Upper lobe of left lung (tissue), 4 donors: ENCODE results near the gene PPTC7.
"Not testable (repeated sequence)": the region's sequence is repeated elsewhere in the genome, so short reads cannot be mapped to it uniquely, and the experiment has no call there.

Source experiments
- EP300 ChIP-seq, 4 donors: sonication (generic); formaldehyde crosslinking; IDR thresholded peaks; one replicate each; pipeline ENCODE4 v1.5.1; 2017; ENCODE audit warnings: antibody characterized with exemption in 4 of 4, control low read depth in 2 of 4
- POLR2A ChIP-seq, 4 donors: fragments of 450-650 bp; IDR thresholded peaks; one replicate each; pipeline ENCODE4 v1.5.1; 2016 to 2017; ENCODE audit warnings: antibody characterized with exemption in 4 of 4, mild to moderate bottlenecking in 2 of 4
- POLR2AphosphoS5 ChIP-seq, 2 donors: sonication (generic); formaldehyde crosslinking; IDR thresholded peaks; one replicate each; pipeline ENCODE4 v1.5.1; 2017; ENCODE audit warnings: antibody characterized with exemption in 2 of 2
- TF ChIP-seq, protein P1 (sequence below), 6 experiments: fragments of 450-650 bp in 4 of 6; fragments of 200-600 bp in 2 of 6; sonication (generic) in 2 of 6; IDR thresholded peaks; one replicate each; pipeline ENCODE4 v1.5.1; 2016 to 2019; ENCODE audit warnings: antibody characterized with exemption in 6 of 6

DNA sequence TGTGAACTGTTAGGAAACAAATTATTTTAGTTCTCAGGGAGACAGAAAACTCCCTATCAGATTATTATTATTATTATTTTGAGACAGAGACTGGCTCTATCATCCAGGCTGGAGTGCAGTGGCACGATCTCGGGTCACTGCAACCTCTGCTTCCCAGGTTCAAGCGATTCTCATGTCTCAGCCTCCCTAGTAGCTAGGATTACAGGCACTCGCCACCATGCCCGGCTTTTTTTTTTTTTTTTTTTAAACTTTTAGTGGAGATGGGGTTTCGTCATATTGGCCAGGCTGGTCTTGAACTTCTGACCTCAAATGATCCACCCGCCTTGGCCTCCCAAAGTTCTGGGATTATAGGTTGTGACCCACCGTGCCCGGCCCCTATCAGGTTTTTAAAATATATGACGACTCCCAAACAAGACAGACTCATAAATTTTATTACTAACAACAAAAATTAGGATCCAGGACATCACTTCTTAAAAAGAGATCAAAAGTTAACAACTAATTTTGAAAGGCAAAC is 8.3 kb downstream of the PPTC7 start:
- TF ChIP-seq POLR2A, POLR2AphosphoS5, EP300 (IDR thresholded peaks at IDR 0.05): not testable (repeated sequence)
- TF ChIP-seq, protein P1, sequence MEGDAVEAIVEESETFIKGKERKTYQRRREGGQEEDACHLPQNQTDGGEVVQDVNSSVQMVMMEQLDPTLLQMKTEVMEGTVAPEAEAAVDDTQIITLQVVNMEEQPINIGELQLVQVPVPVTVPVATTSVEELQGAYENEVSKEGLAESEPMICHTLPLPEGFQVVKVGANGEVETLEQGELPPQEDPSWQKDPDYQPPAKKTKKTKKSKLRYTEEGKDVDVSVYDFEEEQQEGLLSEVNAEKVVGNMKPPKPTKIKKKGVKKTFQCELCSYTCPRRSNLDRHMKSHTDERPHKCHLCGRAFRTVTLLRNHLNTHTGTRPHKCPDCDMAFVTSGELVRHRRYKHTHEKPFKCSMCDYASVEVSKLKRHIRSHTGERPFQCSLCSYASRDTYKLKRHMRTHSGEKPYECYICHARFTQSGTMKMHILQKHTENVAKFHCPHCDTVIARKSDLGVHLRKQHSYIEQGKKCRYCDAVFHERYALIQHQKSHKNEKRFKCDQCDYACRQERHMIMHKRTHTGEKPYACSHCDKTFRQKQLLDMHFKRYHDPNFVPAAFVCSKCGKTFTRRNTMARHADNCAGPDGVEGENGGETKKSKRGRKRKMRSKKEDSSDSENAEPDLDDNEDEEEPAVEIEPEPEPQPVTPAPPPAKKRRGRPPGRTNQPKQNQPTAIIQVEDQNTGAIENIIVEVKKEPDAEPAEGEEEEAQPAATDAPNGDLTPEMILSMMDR (IDR thresholded peaks at IDR 0.05): not testable (repeated sequence)
